ENCODE data around the gene RASGRP4.

RASGRP4 gene

DNA sequence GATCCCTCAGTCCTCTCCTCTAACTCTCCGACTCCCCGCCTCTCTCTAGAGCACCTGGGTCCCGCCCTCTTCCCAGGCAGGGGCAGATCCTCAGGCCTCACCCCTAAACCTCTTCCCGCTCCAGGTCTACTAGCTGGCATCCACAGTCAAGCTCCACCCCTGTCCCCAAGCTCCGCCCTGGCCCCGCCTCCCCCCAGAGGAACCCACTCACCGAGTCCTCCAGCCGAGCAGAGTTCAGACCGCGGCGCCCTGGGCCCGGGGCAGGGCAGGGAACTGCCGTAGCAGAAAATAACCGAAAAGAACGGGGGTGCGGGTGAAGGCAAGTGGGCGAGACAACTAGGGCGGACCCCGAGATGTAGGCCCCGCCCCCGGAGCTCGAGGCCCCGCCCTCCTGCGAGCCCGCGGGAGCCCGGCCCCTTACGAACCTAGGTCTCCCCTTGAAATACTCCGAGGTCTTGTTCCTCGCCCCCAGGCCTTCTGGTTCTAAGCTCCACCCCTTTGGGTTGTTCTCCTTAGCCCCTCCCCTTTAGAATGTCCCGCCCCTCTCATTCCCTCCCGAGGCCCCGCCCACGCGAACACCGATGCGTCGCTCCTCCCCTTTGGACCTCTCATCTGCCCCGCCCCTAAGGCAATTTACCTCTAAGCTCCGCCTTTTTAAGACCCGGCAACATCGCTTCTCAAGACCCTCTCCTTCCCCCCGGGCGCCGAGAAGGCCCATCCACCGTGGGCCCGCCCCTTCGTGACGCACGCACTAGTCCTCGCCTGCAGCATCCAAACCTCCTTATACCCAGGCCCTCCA lies 38.3 kb downstream of the RASGRP4 start, which contains the start of gene GGN:
TSS of gene GGN (minus strand) at position 485 of the 799 bp plus-strand sequence. CDS start 773 bp downstream, outside the sequence.
- peak; percentile 75 for DNase-seq

DNA sequence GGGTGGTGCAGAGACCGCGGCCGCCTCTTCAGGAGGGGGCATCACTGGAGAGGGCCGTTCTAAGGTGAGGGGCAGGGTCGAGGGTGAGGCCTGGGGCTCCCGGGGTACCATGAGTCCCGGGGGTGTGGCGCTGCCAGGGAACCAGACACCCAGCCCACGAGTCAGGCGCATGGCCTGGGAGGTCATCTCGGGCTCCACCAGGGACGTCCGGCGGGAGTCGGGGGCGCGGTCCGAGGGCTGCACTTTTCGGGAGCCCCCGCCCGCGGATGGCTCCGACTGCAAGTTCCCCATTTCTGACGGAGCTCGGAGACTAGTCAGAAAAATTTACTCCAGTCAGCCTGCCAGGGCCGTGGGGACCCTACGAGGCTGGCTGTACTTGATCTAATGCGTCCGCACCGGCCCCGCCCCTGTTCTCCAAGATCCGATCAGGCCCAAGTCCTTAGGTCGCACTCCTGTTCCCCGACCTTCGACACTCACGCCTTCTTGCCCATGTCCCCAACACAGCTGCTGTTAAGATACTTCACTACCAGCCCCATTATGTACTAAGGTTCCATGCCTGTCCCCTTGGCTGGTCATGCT lies 39.0 kb downstream of the RASGRP4 start:
- no peak for DNase-seq

GRCh38 chr19:38386300-38386970 lies 39.6 kb downstream of the RASGRP4 start:
- DNase-seq: no peak

- DNase-seq: no peak
Observed at GRCh38 chr19:38385804-38386257, 40.2 kb downstream of the RASGRP4 start.

- DNase-seq: no peak
Observed at GRCh38 chr19:38385057-38385803, 40.8 kb downstream of the RASGRP4 start.

DNA sequence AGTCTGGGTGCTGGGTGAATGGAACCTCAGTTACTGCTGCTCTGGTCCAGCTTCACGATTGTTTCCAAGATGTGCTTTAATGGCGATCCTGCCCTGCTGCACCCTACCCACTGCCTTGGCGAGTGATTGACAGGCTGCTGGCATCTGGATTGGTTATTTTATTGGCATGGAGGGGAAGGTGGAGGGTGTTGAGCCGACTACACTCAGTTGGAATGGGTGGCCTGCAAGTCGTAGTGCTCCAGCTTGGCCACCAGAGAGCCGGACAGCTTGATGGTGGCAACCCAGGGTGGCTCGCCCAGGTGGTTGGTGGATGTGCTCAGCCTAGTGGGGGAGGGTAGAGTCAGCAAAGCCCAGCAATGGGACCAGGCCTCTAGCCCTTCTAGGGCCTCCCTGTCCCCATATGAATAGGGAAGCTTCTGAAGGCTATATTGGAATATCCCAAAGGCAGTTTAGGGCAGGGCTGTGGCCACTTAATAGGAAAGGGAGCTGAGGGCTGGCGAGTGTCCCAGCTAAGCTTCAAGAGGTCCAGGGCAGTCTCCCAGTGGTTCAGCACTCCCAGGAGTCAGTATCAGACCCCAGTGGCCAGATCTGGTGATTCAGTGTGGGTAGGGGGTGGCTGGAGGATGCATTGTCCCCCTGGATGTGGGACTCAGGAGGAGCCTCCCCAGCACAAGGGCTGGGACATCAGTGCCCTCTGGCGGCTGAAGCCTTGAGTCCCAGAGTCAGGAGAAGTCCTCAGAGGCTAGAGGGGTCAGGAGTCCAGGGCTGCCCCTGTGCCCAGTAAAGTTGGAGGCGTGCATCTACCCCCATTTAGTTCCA lies 41.6 kb downstream of the RASGRP4 start:
- DNase-seq: no peak

- no peak for DNase-seq
Observed at GRCh38 chr19:38383743-38384142, 42.3 kb downstream of the RASGRP4 start.

- DNase-seq: no peak
Observed at GRCh38 chr19:38383184-38383583, 42.8 kb downstream of the RASGRP4 start.

- no peak for DNase-seq
Observed at GRCh38 chr19:38381138-38381537, 44.9 kb downstream of the RASGRP4 start.

GRCh38 chr19:38378866-38379265 lies 47.2 kb downstream of the RASGRP4 start:
- DNase-seq: no peak

DNA sequence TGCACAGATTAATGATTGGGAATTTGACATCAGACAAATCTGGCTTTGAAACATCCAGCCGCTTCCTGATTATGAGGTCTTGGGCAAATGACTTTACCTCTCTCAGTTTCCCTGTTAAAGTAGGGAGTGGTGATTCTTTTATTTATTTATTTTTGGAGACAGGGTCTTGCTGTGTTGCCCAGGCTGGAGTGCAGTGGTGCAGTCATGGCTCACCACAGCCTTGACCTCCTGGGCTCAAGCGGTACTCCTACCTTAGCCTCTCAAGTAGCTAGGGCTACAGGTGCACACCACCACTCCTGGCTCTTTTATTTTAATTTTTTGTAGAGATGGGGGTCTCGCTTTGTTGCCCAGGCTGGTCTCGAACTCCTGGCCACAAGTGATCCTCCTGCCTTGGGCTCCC lies 49.0 kb downstream of the RASGRP4 start:
- no peak for DNase-seq

DNA sequence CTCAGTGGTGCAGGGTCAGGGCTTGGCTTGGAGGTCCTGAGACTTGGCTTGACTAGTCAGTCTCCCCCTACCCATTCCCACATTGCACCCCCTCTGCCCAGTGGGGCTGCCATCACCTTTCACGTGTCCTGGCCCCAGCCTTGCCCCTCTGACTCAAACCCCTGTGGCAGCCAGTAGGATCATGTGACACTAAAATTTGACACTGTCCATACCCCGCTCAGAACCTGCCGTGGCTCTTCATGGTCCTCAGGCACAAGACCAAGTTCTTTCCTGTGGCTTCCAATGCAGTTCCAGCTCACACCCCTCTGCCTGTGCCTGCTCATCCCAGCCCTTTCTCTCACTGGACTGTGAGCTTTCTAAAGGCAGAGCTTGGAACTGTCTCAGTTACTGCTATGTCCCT lies 49.4 kb downstream of the RASGRP4 start:
- DNase-seq: no peak

- DNase-seq: no peak
Observed at GRCh38 chr19:38375748-38376147, 50.3 kb downstream of the RASGRP4 start.

GRCh38 chr19:38375098-38375493 lies 50.9 kb downstream of the RASGRP4 start:
- DNase-seq: no peak

DNA sequence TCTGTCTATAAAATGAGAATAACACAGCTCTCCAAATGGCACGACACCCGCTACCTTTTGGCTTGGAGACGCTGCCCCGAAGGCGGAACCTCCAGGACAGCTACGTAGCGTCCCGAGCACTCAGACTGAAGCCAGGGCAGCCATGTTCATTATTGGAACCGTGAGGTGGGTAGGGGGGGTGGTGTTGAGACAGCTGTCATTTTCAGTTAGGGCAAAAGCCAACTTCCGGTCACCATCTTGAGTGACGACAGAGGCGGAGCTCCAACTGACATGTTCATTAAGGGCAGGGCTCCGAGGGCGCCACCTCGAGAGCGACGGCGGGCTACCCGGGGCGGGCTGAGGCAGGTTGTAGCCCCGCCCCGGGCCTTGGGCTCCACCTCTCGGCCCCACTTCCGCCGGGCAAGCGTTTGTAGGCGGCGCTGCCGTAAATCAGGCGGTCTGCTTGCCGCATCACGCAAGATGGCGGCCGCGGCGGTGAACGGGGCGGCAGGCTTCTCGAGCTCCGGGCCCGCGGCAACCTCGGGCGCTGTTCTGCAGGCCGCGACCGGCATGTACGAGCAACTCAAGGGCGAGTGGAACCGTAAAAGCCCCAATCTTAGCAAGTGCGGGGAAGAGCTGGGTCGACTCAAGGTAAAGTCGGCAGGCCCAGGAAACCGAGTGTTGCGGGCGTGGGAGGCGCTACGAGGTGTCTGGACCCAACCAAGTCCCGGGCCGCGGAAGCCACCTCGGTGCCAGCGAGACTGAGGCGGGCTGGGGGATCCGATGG lies 51.5 kb downstream of the RASGRP4 start, which contains the start of gene PSMD8:
TSS of gene PSMD8 (plus strand) at position 240 of the 766 bp plus-strand sequence. CDS start at position 271, 31 bp downstream.
- DNase-seq: peak; percentile 99

DNA sequence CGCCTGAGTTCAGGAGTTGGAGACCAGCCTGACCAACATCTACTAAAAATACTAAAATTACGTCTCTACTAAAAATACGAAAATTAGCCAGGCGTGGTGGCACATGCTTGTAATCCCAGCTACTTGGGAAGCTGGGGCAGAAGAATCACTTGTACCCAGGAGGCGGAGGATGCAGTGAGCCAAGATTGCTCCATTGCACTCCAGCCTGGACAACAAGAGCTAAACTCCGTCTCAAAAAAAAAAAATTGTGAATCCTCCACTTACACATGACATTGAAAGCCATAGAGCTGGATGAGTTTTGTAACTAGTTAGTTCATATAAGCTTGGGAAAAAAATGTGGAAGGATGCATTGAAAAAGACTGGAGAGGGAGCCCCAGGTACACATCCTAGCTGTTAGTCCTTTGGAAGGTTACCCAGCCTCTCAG lies 52.1 kb downstream of the RASGRP4 start:
- no peak for DNase-seq

- no peak for DNase-seq
Observed at GRCh38 chr19:38371081-38371480, 54.9 kb downstream of the RASGRP4 start.

DNA sequence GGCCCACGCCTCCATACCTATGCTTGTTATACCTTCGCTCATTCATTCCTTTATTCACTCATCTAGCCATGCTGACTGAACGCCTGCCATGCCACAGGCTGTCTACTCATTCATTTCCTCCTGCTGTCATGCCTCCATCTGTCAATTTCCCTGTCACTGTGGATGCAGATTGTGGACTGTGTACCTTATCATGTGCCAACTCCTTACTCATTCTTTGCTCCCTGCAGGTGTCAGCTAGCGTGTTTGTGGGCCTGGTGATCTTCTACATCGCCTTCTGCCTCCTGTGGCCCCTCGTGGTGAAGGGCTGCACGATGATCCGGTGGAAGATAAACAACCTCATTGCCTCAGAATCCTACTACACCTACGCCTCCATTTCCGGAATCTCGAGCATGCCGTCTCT lies 55.7 kb downstream of the RASGRP4 start:
- no peak for DNase-seq

GRCh38 chr19:38369584-38369983 lies 56.4 kb downstream of the RASGRP4 start:
- no peak for DNase-seq

- no peak for DNase-seq
Observed at GRCh38 chr19:38367041-38367440, 59.0 kb downstream of the RASGRP4 start.
